Pulmonary artery endothelial cell (primary cell): ENCODE results near the gene MGLL. TPM values are rescaled to one million over a fixed set of nuclear protein-coding genes. Genes with fewer than 3 reads are reported as not detected.

Experiments used
- DNase-seq: peaks from one replicate; pipeline ENCODE4 v3.0.0-alpha.2; 2011; ENCODE audit warnings: low read depth, low spot score
- total RNA-seq: library from RNA; depleted of rRNA; stranded (reverse); fragments of >200 nt; gene quantifications from 2 replicates; pipeline ENCODE4 v1.2.3, GENCODE V29; 2014

MGLL gene
- total RNA-seq, 1 donor from 2014 or later, result 82.6 TPM

- DNase-seq, result peak; percentile 17
These were observed 46.8 kb downstream of the MGLL start for GRCh38 chr3:127775398-127776109.

GRCh38 chr3:127774647-127775046 lies 47.7 kb downstream of the MGLL start:
- no peak for DNase-seq

DNA sequence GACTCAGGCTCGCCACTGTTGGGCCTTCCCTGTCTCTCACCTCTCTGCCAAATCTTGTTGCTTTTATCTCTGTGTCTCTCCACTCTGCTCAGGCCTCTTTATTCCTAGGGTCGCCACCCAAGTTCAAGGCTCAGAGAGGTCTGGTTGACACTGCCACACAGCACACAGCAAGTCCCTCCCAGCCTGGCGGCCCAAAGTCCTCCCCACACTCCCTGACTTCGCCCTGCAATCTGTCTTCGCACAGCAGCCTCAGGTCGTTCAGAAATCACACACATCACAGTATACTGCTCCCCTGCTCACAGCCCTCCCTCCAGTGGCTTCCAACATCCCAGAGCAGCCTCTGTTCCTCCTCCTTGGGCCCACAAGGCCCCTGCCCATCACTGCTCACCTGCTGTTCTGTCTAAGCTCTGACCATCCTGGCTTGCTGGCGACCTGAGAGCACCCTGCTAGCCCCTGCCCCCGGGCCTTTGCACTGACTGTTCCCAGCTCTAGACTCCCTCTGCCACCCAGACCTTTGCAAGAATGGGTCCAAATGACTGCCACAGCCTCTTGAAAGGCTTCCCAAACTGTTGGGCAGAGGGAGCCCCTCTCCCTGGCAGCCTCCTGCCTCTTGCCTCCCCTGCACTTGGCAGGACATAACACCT lies 48.4 kb downstream of the MGLL start:
- DNase-seq, result no peak

DNA sequence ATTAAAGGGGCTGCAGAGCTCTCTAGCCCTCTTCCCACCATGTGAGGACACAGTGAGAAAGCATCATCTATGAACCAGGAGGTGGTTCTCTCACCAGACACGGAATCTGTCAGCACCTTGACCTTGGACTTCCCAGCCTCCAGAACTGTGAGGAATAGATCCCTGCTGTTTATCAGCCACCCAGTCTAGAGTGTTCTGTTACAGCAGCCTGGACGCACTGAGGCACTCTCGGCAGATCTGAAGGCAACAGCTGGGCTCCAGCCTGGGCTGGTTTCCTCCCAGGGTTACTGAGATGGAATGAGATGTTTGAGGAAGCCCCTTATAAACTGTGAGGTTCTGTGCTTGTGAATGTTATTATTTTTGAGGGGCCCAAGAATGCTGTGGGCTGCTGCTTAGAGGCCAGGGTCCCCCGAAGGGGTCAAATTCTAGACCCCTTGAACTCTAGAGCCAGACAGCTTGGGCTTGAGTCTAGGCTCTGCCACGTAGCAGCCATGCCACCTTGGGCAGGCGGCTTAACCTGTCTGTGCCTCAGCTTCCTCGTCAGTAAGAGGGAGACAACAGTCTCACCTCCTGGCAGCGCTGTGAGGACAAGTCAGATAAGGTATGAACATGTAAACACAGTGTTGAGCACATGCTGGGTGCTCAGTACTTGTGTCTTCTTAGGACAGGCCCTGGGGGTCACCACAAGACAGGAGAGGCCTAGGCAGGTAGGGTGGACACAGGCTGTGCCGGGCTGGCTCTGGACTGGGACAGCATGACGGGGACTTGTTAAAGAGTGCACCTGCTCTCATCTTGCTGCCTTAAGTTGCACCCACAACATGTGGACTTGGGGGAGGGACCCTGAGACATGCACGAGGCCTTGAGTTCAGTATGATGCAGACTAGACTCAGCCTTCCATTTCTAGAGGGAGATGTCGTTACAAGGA lies 49.2 kb downstream of the MGLL start:
- DNase-seq, result no peak

GRCh38 chr3:127772273-127772672 lies 50.0 kb downstream of the MGLL start:
- no peak for DNase-seq

GRCh38 chr3:127771746-127772145 lies 50.6 kb downstream of the MGLL start:
- DNase-seq, result no peak

DNA sequence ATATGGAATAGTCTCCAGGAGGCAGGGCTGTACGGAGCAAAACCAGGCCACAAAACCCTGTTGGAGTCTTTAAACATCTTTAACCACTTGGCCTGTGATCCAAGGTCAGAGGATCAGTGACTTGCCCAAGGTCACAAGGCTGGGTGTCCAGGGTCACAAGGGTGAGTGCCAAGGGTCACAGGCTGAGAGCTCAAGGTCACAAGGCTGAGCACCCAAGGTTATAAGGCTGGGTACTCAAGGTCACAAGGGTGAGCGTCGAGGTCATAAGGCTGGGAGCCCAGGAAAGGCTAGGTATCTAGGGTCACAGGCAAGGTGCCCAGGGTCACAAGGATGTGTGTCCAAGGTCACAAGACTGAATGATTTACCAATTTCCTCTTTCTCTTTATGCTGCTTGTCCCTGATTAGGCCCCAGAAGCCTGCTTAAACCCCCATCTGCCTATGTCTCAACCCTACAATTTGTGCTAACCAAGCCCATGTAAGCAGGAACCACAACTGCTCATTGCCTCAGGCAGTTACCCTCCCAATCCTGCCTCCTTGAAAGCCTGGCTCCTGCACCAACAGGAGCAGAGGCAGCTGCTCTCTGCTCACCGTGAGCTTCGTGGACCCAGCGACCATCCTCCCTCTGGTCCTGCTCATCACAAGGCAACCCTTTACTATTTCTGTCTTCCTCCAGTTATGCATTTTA lies 51.5 kb downstream of the MGLL start:
- DNase-seq, result no peak

GRCh38 chr3:127769284-127770081 lies 52.8 kb downstream of the MGLL start:
- DNase-seq, result no peak

- peak; percentile 63 for DNase-seq
These were observed 53.8 kb downstream of the MGLL start for GRCh38 chr3:127768346-127769008.

DNA sequence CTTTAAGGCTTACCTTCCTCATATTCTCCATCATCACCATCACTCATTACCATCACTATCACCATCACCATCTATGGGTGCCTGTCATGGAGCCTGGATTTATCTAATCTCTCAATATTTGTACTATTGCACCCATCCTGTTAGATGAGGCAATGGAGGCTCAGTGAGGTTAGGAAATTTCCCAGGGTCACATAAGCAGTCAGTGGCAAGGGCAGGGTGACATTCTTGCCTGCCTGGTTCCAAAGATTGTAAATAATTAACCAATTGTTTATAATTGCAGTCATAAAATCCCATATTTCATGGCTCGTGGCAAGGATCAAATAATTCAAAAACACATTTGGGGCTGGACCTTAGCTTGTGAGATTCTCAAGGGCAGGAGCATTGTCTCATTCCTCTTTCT lies 55.2 kb downstream of the MGLL start:
- no peak for DNase-seq

GRCh38 chr3:127765735-127766134 lies 56.6 kb downstream of the MGLL start:
- DNase-seq, result no peak

- DNase-seq, result no peak
These were observed 57.4 kb downstream of the MGLL start for GRCh38 chr3:127764841-127765362.

GRCh38 chr3:127764301-127764700 lies 58.0 kb downstream of the MGLL start:
- DNase-seq, result no peak

GRCh38 chr3:127763816-127764215 lies 58.5 kb downstream of the MGLL start:
- DNase-seq, result no peak

- DNase-seq, result no peak
These were observed 59.0 kb downstream of the MGLL start for GRCh38 chr3:127763337-127763736.

DNA sequence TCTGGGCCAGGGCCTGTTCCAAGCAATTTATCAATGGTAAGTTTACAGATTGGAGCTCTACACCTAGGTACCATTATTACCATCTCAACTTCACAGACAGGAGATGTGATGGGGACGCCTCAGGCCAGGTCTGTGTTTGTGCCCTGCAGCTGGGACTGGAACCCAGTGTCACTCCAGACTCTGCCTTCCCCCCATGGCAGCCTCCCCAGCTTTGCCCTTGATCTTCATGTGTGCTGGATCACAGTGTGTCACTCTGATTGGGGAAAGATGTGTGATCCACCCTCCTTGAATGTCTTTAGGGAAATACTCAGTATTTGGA lies 59.6 kb downstream of the MGLL start:
- DNase-seq, result no peak

DNA sequence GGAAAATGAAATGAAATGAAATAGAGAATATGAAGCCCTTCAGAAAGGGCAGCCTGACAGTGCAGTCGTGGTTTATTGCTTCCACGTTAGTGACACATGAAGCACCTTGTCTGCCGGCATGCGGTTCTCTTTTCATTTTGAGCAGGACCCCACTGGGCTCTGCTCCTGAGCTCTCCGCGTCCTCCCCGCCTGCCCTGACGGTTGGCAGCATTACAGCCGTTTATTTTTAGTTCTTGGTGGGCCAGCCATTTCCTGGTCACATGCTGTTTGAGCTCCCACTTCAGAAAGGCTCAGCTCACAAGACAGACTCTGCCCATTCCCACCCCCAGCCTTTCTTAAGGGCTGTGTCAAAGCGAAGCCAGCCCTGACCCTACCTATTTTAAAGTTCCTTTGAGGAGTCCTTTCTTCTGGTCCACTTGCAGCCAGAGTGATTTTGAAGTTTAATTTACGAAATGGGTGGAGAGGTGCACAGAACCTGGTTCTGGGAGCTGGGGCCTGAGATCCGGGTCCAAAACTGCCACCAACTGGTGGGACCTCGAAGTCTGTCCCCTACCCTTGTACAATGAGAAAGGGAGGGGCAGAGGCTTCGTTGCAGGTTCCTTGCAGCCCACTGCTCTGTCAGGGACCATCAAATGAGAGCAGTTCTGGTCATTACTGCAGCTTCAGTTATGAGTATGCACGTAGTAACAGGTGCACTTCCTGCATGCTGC lies 60.1 kb downstream of the MGLL start:
- no peak for DNase-seq

GRCh38 chr3:127761441-127761801 lies 60.9 kb downstream of the MGLL start:
- DNase-seq, result no peak

DNA sequence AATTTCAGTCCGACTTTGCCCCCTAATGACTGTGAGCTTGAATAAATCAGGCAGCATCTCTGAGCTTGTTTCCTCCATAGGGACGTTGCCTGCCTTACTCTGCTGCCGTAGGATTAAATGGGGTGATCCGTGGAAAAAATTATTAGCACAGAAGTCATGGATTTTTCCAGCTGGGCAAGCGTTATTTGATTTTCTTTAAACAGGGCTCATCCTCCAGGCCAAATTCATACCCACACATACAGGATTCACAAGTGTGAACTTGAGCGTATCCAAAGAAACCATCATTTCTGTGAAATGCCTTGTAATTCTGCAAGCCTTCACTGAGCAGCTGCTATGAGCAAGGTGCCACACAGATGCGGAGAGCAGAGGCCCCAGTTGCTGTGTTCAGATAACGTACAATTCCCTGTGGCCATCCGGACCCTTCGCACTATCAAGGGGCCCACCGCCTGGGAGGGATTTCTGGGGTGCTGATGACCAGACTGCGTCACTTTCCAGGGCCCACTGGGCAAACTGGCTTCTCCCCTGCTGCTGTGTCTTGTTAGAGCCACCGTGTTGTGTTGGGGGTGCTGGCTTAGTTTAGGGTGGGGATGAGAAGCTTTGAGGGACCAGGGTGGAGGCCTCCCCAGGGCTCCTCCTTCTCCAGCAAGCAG lies 61.4 kb downstream of the MGLL start:
- no peak for DNase-seq
